NCI-H82 treated with DMSO at 0.1 percent for 48 hours (cell line): Measurements from ENCODE around the gene TMED7.
A peak's percentile ranks its signal among the peaks of the same experiment; 100 is the strongest.

ENCODE experiments used
- DNase-seq: peaks from one replicate; lab custom pipeline; 2025; ENCODE audit not compliant: unreplicated experiment; lab: John Stamatoyannopoulos, UW

Gene TMED7

DNA sequence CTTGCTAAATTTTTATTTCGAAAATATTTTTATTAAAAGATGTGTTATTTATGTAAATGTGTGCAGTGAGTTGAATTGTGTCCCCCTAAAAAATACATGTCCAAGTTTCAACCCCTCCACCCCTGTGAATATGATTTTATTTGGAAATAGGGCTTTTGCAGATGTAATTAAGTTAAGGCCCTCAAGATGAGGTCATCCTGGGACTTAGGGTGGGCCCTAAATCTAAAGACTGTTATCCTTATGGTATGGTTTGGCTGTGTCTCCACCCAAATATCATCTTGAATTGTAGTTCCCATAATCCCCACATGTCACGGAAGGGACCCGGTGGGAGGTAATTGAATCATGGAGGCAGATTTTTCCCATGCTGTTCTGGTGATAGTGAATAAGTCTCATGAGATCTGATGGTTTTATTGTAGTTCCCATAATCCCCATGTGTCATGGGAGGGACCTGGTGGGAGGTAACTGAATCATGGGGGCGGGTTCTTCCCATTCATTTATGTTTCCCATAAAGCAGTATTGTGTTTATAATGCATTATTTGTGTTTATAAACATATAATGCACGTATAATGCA, 1.5 kb upstream of the TMED7 start:
- no peak for DNase-seq

DNA sequence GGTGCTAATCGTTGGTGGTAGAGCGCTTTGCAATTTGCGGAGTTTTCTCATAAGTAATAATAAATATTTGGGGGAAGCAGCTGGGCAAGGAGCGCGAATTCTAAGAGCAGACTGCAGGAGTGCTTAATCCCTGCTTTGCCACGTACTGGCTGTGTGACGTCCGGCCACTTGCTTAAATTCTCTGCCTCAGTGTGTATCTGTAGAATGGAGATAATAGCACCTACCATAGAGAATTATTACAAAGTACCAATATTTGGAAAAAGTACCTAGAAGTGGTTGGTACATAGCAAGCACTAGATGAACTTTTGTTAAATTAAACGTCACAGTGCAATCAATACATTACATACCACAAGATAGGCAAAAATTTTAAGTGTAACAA, 598 bp upstream of the TMED7 start:
- DNase-seq: peak; percentile 82

DNA sequence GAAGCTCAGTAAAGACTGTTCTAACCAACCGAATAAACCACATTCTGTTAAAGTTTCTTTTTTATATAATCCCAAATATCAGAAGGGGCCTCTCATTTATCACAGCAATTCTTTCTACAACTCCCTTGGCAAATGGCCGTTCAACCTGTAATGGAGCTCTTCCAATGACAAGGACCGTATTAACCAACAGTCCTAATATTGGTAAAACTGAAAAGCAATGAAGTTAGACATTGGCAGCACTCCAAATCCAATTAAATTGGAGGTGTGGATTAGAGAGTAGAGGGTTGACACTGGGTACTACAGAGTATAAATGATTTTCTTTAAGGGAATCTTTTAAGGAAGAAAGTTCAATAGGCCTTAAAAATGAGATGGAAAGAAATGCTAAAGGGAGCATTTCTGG, 842 bp downstream of the TMED7 start:
- DNase-seq: peak; percentile 16

DNA sequence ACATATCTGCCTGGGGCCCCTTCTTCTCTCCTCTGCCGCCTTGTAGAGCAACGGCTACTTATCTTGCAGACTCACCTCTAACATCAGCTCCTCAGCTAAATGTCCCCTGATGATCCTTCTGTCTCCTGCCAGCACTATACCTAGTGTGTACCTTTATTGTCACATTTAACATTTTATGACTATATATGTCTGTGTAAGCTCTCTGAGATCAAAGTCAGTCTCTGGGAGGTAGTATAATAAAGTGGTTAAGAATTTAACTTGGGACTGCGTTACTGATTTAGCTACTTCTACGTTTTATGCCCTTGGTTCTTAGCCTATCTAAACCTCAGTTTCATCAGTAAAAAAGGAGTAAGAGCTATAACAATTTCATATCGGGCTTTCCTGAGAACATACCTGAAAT, 2.2 kb downstream of the TMED7 start:
- no peak for DNase-seq

DNA sequence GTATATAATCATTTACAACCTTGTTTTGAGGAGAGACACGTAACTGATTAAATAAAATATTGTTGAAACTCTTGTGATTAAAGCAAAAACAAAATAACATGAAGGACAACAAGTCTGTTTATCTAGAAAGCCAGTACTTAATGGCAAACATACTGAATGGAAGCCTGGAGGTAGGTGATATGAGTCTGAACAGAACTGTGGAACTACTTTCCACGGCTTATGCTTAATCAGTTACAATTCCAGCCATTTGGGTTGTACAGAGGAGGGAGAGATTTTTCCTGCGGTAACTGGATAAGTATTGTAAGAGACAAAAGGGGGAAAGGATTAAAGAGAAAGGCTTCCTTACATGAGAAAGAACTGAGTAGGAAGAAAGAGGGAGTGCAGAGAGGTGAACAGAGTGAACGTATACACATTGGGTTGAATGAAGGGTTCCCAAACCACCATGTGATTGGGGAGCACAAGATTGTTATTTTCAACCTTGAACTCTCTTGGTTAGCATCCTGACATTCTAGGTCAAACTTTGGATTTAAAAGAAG, 4.4 kb downstream of the TMED7 start:
- DNase-seq: no peak

DNA sequence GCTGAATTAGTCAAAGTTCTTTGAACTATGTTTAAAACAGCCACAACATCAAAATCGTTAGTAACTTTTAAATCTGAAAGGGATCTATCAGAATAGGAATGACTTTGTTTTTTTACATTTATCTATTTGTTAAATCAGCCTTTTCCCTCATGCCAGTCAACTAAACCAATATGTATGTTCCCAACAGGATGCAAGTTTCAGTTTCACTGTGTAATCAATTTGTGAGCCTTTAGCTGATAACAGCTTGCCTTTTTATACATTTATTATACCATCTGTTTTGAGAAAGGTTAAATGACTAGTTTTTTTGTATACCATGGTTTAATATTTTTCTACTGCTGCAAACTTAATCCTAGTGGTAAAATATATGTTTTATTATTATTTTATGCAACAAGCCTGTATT, 8.9 kb downstream of the TMED7 start:
- DNase-seq: no peak

DNA sequence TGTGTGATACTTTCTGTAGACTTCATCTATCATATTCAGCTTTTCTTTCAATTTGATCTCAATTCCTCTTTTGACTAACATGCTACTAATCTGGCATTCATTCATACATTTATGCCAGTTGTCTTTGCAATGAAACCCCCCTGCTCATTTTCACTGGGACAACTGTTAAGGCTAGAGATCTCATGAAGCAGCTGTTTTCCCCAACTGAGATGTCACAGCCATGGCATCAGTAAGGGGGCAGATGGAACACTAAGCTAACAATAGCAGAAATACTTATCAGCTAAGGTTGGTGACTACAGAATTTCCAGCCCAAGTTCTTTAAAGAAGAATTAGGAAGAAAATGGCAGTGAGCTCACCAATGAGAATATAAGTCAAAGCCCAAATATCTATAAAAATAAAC, 9.4 kb downstream of the TMED7 start:
- no peak for DNase-seq

DNA sequence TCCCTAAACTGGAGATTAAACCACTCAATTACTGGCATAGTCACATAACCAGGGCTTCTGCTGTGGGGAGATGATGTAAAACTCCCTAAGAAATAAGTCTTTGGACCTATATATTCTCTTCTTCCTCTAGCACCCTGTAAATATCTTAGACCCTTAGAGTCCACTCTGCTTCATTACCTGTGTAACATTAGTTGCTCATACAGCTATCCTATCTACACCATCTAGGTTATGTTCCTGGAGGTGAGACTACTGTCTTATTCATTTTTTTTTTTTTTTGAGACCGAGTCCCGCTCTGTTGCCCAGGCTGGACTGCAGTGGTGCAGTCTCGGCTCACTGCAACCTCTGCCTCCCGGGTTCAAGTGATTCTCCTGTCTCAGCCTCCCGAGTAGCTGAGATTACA, 14.0 kb downstream of the TMED7 start:
- DNase-seq: no peak

DNA sequence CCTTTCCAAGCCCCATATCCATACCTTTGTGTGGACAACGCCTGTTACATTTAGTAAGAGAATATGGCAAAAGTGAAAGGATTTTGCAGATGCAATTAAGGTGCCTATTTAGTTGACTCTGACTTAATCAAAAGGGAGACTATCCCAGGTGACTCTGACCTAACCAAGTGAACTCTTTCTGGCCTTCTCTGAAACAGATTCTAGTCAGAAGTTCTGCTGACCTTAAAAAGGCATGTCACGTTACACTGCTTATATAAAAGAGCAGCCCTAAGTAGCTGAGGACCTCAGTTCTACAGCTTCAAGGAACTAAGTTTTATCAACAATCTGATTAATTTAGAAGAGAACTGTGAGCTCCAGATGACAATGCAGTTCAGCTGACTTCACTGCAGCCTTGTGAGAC, 17.9 kb downstream of the TMED7 start:
- no peak for DNase-seq

DNA sequence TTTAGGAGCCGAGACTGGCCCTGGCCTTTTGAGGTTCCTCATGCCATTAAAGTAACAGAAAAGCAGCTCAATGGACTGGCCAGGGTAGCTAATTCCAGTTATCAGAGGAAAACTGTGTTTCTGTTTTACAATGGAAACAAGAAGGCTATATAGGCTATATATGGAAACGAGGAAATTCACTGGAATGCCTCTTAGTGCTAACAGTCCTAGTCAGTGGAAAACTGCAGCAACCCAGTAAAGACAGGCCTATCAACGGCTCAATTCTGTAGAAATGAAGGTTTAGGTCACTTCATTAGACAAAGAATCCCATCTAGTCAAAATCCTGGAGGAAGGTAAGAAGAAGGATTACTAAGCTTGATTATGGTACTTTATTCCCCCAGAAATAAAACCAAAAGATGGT, 20.4 kb downstream of the TMED7 start:
- no peak for DNase-seq

DNA sequence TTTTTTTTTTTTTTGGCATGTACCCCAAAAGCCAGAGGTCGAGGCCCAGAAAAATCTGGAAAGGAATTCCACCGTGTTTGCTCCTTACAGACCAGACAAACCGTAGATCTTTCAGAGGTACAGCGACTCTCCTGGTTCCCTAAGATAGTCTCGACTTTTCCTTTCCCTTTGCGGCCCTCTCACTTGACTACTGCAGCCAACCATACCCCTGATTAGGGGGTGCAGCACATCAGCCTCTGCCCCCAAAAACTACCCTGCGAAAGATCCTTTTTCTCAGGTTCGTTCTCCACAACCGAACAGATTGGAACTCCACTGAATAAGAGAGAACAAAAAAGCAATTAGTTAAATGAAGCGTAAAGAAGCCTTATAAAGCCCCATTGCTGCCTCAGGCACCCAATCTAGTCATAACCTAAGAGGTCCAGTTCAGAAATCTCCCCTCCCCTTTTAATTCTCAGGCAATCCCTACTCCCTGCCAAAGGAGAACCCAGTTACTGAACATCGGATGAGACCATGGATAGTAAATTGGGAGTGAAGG, 23.2 kb downstream of the TMED7 start:
- no peak for DNase-seq

DNA sequence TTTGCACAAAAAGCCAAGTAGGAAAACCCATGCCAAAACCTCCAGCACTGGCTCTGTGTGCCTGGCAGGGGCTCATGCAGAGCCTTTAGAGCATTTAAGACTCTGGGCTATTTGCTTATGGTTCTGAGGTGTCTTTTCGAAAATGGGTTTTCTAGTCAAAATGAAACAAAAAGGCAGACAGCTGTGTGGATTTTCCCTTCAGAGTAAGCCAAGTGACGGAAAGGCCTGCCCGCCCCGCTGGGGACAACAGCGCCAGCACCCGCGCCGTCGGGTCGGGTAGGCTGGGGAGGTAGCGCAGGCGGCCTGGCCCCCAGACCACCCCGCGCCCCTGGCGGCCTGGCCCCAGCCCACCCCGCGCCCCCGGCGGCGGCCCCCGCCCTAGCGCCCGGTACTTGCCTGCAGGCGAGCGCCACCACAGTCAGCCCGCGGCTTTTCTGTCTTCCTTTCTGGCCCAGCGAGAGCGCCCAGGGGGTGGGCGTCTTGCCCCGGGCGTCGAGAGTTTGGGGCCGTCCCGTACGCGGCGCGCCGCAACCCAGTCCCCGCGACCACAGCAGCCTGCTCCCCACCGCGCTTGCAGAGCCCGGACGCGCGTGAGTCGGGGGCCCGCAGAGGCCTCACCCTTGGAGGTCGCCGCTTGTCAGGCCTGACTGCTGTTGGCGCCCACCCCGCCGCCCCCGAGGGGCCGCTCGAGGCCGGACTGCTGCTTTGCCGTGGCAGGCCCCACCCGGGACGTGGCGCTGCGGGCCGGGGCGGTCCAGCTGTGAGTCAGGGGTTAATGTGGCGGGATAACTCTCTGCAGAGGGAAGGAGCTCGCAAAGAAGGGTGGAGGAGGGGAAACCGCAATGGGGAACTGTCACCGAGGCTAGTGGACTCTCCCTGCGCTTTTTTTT, 23.9 kb downstream of the TMED7 start, which contains the start of gene TICAM2:
Gene TICAM2 (minus strand): TSS at position 779 of the 890 bp plus-strand sequence. CDS start 21,223 bp downstream, outside the sequence.
- no peak for DNase-seq

DNA sequence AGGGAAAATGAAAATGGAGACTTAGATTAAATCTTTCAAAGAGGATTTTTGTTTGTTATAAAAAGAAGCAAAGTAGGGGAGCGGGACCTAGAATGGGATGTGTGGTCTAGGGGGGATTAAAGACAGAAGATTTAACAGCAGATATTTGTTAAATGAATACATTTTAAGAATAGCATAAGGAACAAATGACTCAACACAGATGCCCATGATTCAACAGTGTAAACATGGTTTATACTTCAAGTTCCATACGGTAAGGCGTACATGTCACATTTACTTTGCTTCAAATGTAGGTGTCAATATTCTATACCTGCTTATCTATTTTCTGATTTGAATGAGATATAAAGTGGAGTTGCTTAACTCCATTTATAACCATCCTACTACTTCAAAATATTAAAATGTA, 25.1 kb downstream of the TMED7 start:
- DNase-seq: no peak

DNA sequence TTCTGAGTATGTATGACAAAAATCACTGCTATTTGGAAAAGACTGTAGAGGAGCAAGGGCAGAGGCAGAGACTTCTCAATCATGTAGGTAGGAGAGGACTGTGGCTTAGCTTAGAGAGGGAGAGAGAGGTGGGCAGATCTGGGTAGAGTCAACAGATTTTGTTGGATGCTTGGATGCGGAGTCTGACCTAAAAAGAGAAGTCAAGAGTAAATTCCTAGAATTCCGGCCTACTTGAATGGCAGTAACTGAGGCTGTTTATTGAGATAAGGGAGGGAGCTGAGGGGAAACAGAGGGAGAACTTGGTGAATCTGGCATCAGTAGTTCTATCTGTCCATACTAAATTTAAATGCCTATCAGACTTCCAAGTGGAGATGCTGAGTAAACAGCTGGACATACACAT, 25.9 kb downstream of the TMED7 start:
- DNase-seq: no peak

DNA sequence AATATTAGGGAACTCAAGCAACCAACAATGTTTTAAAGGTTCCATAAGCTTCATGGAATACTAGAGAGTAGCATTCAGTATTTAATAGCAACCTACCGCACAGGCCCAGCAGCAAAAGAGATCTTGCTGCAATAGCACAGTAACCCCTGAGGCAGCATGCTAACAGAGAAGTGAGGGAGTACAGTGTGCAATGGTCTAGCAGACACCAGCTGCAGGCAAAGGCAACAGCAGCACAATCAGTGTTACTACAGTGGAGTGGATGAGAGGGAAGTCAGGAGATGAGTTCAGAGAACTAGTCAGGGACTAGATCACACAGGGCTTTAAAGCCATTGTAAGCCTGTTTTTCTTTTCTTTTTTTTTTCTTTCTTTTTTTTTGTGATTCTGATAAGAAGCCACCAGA, 26.3 kb downstream of the TMED7 start:
- no peak for DNase-seq

DNA sequence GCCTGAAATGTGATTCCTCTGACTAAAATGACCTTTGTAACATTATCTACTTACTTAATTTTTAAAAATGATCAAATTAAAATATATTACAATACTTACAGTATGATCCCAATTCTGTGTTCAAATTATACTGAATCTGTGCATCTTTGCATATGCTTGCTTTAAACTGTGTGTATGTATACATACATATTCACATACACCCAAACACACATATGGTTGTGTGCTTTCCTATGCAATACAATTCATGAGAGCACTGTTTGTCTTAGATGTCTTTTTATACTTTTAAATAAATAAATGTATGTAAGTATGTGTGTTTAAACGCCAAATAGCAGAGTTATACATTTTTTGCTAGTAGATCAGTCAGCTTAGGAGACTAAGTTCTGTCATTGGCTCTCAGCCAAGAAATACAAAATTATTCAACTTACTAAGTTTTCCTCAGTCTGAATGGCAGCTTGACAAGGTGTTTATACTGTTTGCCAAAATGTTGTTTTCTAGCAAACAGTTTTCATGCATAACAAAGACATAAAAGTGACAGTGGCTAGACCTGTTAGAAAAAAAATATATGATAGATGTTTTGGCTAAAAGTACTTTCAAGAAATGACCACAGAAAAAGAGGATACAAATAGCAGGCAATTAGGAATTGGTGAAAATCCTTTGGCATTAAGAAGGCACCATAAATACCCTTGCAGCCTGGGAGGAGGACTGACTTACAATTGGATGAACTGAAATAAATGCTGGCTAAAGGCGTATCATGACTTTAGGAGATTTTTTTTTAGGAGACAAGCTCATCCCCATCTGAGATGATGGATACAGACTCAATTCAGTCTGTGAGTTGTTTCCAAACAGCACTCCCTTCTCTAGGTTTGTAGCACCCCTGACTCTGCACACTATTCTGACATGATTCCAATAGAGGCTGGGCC, 31.4 kb downstream of the TMED7 start:
- DNase-seq: no peak

DNA sequence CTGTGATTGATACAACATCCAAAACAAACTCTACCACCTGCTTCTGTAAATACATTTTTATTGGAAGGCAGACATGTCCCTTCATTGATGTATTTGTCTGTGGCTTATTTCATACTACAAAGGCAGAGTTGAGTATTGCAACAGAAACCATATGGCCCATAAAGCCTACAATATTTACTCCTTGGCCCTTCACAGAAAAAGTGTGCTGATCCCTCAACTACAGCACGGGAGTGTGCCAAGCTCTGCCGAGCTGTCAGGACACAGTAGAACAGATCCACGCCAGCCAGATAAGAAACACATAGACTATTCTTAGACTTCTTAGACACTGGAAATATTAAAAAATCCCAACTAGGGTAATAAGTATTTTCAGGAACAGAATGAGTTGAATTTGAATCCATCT, 36.8 kb downstream of the TMED7 start:
- no peak for DNase-seq

DNA sequence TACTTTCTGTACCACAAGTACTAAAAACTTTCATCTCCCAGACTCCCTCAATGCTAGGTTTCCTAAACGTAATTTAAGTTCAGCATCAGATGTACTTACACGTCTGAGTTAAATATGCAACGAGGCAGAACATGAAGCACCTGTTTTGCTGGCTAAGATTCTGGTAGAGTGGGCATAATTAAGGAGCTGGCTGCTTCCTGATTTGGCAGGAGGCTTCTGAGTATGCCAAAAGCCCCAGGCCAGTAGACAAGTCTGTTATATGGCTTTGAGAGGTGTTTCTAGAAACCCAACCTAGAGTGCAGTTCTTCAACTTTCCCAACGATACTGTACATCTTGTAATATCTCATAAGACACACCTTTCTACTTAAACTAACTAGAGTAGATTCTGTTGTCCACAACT, 37.2 kb downstream of the TMED7 start:
- no peak for DNase-seq

DNA sequence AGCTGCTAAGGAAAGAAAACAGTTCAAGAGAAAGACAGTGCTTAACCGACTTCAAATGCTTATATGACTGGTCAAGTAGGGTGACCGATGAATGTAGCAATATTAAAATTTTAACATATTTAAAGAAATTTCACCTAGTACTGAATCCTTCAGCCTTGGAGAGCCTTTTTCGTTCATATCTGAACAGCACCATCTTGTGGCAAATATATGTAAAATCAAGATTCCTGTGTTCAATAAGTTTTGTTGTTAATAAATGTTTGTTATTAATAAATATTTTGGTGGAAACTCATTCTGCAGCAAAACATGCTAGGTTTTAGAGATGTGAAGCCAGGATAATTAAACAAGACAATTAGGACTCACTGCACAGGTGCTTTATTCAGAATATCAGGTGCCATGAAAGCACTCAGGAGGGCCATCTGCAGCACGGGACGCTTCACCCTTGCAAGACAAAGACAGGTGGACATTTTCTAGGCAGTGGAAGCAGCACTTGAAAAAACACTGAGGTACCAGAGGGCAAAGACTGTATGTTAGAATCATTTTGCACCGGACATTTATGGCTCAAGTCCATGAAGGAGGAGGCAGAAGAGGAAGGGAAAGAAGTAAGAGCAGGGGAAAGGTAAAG, 39.2 kb downstream of the TMED7 start:
- peak; percentile 4 for DNase-seq

DNA sequence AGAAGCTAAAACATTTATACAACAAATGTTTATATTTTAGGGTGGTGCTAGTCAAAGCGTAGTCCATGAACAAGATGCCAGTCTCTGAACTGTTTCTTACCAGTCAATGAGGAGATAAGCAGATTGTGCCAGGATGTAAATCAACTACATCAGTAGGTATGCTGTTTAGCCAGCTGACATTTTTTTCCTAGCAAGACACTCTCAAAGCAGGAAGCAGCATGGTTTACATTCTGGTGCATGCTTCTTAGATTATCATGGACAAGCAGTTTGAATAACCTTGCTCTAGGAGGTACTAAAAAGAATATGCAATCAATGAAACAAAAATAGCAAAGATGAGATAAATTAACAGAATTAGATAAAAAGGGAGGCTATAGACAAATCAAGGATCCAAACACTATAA, 40.6 kb downstream of the TMED7 start:
- DNase-seq: no peak

DNA sequence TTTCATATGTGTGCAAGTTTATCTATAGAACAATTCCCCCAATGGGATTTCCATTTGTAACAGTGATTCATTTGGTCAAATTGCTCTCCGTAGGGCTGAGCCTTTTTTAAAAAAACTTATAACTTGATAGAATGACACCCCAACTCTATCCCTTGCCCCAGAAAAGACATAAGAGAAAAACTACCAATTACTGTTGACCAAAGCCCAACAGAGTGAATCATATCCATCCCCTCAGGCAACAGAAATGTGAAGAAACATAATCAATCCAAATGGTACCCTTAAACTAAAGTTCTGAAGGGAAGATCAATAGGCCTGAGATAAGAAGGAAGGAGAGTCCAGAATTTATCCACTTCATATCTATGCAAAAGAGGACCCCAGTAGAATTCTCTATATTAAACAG, 41.3 kb downstream of the TMED7 start:
- DNase-seq: no peak
